Measurements from ENCODE around the gene PCDHGB7. TPM values are rescaled to one million over a fixed set of nuclear protein-coding genes. Genes with fewer than 3 reads are reported as not detected.
"Not testable (repeated sequence)": the region's sequence is repeated elsewhere in the genome, so short reads cannot be mapped to it uniquely, and the experiment has no call there.

PCDHGB7 gene
- total RNA-seq, 1 donor from 2014 or later = 10.6 TPM

DNA sequence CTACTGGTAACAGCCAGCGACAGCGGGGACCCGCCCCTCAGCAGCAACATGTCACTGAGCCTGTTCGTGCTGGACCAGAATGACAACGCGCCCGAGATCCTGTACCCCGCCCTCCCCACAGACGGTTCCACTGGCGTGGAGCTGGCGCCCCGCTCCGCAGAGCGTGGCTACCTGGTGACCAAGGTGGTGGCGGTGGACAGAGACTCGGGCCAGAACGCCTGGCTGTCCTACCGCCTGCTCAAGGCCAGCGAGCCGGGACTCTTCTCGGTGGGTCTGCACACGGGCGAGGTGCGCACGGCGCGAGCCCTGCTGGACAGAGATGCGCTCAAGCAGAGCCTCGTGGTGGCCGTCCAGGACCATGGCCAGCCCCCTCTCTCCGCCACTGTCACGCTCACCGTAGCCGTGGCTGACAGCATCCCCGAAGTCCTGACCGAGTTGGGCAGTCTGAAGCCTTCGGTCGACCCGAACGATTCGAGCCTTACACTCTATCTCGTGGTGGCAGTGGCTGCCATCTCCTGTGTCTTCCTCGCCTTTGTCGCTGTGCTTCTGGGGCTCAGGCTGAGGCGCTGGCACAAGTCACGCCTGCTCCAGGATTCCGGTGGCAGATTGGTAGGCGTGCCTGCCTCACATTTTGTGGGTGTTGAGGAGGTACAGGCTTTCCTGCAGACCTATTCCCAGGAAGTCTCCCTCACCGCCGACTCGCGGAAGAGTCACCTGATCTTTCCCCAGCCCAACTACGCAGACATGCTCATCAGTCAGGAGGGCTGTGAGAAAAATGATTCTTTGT, 22.9 kb upstream of the PCDHGB7 start:
- DNase-seq (ENCODE audit: low spot score in 2 of 2); FAIRE-seq: not testable (repeated sequence)

DNA sequence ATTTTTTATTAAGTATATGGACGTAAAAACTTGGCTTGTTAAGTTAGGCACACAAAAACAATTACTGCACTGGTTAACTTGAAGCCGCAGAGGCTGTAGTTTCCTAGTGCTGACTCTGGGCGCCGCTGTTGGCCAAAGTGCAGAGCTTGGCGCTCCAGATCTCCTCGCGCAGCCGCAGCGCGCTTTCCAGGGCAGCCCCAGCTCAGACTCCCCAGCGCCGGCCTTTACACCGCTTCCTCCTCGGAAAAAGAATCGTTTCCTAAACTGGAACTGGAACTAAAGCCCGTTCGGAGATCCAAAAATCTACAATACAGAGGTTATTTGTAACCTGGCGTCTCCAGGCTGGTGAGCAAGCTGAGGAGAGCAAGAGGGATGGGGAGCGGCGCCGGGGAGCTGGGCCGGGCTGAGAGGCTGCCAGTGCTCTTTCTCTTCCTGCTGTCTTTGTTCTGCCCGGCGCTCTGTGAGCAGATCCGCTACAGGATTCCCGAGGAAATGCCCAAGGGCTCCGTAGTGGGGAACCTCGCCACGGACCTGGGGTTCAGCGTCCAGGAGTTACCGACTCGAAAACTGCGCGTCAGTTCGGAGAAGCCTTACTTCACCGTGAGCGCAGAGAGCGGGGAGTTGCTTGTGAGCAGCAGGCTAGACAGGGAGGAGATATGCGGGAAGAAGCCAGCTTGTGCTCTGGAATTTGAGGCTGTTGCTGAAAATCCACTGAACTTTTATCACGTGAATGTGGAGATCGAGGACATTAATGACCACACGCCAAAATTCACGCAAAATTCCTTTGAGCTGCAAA, 19.5 kb upstream of the PCDHGB7 start, which contains the start of gene PCDHGB5:
Gene PCDHGB5, plus strand, starts transcription at position 192 of the 796 bp plus-strand sequence. Its CDS starts 181 bp downstream, at position 373.
- DNase-seq (ENCODE audit: low spot score in 2 of 2); FAIRE-seq: not testable (repeated sequence)

DNA sequence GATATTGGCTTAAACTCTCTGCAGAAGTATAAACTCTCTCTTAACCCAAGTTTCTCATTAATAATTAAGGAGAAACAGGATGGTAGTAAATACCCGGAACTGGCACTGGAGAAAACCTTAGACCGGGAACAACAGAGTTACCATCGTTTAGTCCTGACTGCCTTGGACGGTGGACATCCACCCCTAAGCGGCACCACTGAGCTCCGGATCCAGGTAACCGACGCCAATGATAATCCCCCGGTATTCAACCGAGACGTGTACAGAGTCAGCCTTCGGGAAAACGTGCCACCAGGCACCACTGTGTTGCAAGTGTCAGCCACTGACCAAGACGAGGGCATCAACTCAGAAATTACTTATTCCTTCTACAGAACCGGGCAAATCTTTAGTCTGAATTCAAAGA, 18.9 kb upstream of the PCDHGB7 start:
- FAIRE-seq (no peak), DNase-seq (ENCODE audit: low spot score in 2 of 2) (no peak)

DNA sequence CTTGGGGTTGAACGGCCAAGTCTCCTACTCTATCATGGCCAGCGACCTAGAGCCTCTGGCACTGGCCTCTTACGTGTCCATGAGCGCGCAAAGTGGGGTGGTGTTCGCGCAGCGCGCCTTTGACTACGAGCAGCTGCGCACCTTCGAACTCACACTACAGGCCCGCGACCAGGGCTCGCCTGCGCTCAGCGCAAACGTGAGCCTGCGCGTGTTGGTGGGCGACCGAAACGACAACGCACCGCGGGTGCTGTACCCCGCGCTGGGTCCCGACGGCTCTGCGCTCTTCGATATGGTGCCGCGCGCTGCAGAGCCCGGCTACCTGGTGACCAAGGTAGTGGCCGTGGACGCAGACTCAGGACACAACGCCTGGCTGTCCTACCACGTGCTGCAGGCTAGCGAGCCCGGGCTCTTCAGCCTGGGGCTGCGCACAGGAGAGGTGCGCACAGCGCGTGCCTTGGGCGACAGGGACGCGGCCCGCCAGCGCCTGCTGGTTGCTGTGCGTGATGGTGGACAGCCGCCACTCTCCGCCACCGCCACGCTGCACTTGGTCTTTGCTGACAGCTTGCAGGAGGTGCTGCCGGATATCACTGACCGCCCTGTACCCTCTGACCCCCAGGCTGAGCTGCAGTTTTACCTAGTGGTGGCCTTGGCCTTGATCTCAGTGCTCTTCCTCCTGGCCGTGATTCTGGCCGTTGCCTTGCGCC, 17.8 kb upstream of the PCDHGB7 start:
- DNase-seq (ENCODE audit: low spot score in 2 of 2) (no peak), FAIRE-seq (no peak)

DNA sequence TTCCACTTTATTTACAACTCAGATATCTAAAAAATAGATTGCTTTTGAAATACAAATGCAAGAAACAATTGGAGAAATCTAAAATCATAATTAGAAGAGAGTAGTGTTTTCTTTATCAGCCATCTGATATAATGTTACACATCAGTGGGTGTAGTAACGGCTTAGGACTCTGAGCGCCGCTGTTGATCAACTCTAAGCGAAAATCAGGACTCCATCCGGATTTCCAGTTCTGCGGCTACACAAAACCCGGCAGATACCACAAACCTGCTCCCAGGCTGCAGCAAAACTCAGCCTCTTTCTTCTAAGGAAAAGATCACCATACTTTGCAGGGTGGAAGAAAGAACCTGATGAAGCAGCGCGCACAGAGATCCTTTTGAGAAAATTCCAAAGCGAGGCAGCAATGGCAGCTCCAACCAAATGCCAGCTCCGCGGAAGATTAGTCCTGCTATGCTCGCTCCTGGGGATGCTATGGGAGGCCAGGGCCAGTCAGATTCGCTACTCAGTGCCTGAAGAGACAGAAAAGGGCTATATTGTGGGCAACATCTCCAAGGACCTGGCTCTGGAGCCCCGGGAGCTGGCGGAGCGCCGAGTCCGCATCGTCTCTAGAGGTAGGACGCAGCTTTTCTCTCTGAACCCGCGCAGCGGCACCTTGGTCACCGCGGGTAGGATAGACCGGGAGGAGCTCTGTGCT, 14.8 kb upstream of the PCDHGB7 start, which contains the start of gene PCDHGA9:
Gene PCDHGA9, plus strand, starts transcription at position 226 of the 691 bp plus-strand sequence. Its CDS starts 175 bp downstream, at position 401.
- no peak for FAIRE-seq
- DNase-seq (ENCODE audit: low spot score in 2 of 2) = no peak

DNA sequence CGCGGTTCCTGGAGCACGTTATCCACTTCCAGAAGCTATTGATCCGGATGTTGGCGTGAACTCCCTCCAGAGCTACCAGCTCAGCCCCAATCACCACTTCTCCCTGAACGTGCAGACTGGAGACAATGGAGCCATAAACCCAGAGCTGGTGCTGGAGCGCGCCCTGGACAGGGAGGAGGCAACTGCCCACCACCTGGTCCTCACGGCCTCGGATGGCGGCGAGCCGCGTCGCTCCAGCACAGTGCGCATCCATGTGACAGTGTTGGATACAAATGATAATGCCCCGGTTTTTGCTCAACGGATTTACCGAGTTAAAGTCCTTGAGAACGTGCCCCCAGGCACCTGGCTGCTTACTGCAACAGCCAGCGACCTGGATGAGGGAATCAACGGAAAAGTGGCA, 14.1 kb upstream of the PCDHGB7 start:
- FAIRE-seq (no peak), DNase-seq (ENCODE audit: low spot score in 2 of 2) (no peak)

DNA sequence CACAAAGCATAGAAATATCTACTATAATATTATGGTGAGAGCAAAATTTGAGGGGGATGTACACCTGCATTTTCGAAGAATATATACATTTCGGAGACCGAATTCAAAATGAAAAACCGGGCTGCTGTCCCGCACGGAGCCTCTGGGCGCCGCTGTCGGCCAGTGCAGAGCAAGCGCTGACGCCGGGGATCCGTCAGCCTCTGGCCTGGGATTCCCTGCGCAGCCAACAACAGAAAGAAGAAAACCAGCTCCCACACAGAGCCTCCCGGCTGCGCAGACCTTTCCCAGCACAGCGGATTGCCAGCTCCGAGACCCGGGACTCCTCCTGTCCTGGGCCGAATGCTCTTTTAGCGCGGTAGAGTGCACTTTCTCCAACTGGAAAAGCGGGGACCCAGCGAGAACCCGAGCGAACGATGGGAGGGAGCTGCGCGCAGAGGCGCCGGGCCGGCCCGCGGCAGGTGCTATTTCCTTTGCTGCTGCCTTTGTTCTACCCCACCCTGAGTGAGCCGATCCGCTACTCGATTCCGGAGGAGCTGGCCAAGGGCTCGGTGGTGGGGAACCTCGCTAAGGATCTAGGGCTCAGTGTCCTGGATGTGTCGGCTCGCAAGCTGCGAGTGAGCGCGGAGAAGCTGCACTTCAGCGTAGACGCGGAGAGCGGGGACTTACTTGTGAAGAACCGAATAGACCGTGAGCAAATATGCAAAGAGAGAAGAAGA, 9.5 kb upstream of the PCDHGB7 start, which contains the start of gene PCDHGB6:
Gene PCDHGB6, plus strand, starts transcription at position 232 of the 716 bp plus-strand sequence. Its CDS starts 182 bp downstream, at position 414.
- FAIRE-seq; DNase-seq (ENCODE audit: low spot score in 2 of 2): not testable (repeated sequence)

DNA sequence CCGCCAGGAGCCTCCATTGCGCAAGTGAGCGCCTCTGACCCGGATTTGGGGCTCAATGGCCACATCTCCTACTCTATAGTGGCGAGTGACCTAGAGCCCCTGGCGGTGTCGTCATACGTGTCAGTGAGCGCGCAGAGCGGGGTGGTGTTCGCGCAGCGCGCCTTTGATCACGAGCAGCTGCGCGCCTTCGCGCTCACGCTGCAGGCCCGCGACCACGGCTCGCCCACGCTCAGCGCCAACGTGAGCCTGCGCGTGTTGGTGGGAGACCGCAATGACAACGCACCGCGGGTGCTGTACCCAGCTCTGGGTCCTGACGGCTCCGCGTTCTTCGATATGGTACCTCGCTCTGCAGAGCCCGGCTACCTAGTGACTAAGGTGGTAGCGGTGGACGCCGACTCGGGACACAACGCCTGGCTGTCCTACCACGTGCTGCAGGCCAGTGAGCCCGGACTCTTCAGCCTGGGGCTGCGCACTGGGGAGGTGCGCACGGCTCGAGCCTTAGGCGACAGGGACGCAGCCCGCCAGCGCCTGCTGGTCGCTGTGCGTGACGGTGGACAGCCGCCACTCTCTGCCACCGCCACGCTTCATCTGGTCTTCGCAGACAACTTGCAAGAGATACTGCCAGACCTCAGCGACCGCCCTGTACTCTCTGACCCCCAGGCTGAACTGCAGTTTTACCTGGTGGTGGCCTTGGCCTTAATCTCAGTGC, 7.7 kb upstream of the PCDHGB7 start:
- DNase-seq (ENCODE audit: low spot score in 2 of 2) = no peak

DNA sequence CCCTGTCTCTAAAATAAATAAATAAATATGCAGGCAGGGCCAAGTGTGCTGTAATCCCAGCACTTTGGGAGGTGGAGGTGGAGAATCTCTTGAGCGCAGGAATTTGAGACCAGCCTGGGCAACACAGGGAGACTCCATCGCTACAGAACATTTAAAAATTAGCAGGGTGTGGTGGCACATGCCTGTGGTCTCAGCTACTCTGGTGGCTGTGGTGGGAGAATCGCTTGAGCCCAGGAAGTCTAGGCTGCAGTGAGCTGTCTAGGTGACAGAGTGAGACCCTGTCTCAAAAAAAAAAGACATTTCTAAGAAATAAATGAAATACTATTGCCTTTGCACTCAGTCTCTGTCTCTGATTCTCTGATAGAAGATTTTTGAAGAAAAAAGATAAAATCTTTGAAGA, 5.9 kb upstream of the PCDHGB7 start:
- DNase-seq (ENCODE audit: low spot score in 2 of 2) = no peak
- FAIRE-seq = no peak

More for the DNA sequence above, 7.7 kb upstream of the PCDHGB7 start:
- no peak for FAIRE-seq

DNA sequence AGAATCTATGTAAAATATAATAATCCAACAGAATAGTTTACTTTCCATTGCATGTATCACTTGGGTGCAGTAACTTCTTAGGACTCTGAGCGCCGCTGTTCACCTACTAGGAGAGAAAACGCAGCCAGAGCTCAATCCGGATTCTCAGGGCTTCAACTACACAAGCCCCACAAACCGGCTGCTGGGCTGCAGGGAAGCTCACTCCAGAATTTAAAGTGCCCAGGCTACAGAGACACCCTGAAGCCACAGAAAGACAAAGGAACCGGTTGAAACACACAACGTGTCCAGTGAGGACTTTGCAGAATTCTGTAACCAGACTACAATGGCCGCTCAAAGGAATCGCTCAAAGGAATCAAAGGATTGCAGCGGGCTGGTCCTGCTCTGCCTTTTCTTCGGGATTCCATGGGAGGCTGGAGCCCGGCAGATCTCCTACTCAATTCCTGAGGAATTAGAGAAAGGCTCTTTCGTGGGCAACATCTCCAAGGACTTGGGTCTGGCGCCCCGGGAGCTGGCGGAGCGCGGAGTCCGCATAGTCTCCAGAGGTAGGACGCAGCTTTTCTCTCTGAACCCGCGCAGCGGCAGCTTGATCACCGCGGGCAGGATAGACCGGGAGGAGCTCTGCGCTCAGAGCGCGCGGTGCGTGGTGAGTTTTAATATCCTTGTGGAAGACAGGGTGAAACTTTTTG, 4.5 kb upstream of the PCDHGB7 start, which contains the start of gene PCDHGA10:
Gene PCDHGA10, plus strand, starts transcription at position 134 of the 686 bp plus-strand sequence. Its CDS starts 189 bp downstream, at position 323.
- DNase-seq (ENCODE audit: low spot score in 2 of 2) (no peak), FAIRE-seq (no peak)

DNA sequence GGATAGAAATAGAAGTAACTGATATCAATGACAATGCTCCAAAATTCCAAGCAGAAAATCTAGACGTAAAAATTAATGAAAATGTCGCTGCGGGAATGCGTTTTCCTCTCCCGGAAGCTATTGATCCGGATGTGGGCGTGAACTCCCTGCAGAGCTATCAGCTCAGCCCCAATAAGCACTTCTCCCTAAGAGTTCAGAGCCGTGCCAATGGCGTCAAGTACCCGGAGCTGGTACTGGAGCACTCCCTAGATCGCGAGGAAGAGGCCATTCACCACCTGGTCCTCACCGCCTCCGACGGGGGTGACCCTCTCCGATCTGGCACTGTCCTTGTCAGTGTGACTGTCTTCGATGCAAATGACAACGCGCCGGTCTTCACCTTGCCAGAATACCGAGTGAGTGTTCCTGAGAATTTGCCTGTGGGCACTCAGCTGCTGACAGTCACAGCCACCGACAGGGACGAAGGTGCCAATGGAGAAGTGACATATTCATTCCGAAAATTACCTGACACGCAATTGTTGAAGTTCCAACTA, 3.9 kb upstream of the PCDHGB7 start:
- no peak for DNase-seq (ENCODE audit: low spot score in 2 of 2)

DNA sequence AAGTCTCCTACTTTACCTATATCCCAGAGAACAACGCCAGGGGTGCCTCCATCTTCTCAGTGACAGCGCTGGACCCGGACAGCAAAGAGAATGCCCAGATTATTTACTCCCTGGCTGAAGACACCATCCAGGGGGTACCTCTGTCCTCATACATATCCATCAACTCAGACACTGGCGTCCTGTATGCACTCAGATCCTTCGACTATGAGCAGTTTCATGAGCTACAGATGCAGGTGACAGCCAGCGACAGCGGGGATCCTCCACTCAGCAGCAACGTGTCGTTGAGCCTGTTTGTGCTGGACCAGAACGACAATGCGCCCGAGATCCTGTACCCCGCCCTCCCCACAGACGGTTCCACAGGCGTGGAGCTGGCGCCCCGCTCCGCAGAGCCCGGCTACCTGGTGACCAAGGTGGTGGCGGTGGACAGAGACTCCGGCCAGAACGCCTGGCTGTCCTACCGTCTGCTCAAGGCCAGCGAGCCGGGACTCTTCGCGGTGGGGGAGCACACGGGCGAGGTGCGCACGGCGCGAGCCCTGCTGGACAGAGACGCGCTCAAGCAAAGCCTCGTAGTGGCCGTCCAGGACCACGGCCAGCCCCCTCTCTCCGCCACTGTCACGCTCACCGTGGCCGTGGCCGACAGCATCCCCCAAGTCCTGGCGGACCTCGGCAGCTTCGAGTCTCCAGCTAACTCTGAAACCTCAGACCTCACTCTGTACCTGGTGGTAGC, 2.8 kb upstream of the PCDHGB7 start:
- DNase-seq (ENCODE audit: low spot score in 2 of 2); FAIRE-seq: not testable (repeated sequence)

More for the DNA sequence above, 3.9 kb upstream of the PCDHGB7 start:
- FAIRE-seq = no peak

DNA sequence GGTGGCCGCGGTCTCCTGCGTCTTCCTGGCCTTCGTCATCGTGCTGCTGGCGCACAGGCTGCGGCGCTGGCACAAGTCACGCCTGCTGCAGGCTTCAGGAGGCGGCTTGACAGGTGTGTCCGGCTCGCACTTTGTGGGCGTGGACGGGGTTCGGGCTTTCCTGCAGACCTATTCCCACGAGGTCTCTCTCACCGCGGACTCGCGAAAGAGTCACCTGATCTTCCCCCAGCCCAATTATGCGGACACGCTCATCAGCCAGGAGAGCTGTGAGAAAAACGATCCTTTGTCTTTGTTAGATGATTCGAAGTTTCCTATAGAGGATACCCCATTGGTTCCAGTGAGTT, 2.2 kb upstream of the PCDHGB7 start:
- not testable (repeated sequence) for DNase-seq (ENCODE audit: low spot score in 2 of 2); FAIRE-seq

DNA sequence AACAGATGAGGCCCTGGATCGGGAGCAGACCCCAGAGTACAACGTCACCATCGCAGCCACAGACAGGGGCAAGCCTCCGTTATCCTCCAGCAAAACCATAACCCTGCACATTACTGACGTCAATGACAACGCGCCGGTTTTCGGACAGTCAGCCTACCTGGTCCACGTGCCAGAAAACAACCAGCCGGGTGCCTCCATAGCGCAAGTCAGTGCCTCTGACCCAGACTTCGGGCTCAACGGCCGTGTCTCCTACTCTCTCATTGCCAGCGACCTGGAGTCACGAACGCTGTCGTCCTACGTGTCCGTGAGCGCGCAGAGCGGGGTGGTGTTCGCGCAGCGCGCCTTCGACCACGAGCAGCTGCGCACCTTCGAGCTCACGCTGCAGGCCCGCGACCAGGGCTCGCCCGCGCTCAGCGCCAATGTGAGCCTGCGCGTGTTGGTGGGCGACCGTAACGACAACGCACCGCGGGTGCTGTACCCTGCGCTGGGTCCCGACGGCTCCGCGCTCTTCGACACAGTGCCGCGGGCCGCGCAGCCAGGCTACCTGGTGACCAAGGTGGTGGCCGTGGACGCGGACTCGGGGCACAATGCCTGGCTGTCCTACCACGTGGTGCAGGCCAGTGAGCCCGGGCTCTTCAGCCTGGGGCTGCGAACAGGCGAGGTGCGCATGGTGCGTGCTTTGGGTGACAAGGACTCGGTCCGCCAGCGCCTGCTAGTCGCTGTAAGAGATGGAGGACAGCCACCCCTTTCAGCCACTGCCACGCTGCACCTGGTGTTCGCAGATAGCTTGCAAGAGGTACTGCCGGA, 1.8 kb downstream of the PCDHGB7 start:
- FAIRE-seq = no peak
- DNase-seq (ENCODE audit: low spot score in 2 of 2) = no peak

DNA sequence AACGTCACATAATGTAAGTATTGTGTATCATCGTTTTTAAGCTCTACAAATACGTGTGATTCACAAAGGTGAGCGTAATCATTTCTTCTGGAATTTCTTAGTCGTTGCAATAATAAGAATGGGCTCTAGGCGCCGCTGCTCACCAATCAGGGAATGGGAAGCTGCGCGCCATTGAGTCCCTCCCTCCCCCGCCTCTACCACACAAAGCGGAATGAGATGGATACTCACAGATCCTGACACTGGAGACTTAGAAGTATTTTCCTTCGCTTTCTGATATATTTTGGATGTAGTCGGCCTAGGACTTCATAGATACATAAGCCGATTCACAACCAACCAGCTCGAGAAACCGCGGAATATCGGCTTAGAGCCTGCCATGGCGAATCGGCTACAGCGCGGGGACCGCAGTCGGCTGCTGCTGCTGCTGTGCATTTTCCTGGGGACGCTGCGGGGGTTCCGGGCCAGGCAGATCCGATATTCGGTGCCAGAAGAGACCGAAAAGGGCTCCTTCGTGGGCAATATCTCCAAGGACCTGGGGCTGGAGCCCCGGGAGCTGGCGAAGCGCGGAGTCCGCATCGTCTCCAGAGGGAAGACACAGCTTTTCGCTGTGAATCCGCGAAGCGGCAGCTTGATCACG, 3.5 kb downstream of the PCDHGB7 start, which contains the start of gene PCDHGA11:
Gene PCDHGA11, plus strand, starts transcription at position 197 of the 634 bp plus-strand sequence. Its CDS starts 177 bp downstream, at position 374.
- DNase-seq (ENCODE audit: low spot score in 2 of 2) = no peak
- no peak for FAIRE-seq

DNA sequence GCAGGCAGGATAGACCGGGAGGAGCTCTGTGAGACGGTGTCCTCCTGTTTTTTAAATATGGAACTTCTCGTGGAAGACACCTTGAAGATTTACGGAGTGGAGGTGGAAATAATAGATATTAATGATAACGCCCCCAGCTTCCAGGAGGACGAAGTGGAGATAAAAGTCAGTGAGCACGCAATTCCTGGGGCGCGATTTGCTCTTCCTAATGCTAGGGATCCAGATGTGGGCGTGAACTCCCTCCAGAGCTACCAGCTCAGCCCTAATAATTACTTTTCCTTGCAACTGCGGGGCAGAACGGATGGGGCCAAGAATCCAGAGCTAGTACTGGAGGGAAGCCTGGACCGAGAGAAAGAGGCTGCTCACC, 4.0 kb downstream of the PCDHGB7 start:
- no peak for FAIRE-seq
- no peak for DNase-seq (ENCODE audit: low spot score in 2 of 2)
